ENCODE results near the gene BCL3. TPM values are rescaled to one million over a fixed set of nuclear protein-coding genes. Genes with fewer than 3 reads are reported as not detected.
"Not testable (repeated sequence)": the region's sequence is repeated elsewhere in the genome, so short reads cannot be mapped to it uniquely, and the experiment has no call there.

BCL3 gene
- total RNA-seq, 2 experiments from 2014 or later: 29.5 to 32.7 TPM

- ChIA-PET CTCF (interaction anchor here (1.5 to 4.4 kb wide), 2 partner anchors 14 to 44 kb away, joined by 5 to 36 read pairs; no protein-coding TSS in a partner anchor), POLR2A (interaction anchor here (0.7 to 1.4 kb wide), 2 partner anchors 14 to 18 kb away, joined by 3 to 5 read pairs; no protein-coding TSS in a partner anchor)
These were observed 19.0 kb downstream of the BCL3 start for GRCh38 chr19:44767295-44768180.

GRCh38 chr19:44770550-44771257 lies 22.2 kb downstream of the BCL3 start:
- ChIA-PET POLR2A (interaction anchor here (0.6 to 1.2 kb wide), 5 partner anchors 9 to 47 kb away, joined by 3 to 8 read pairs (median 5); no protein-coding TSS in a partner anchor), CTCF (interaction anchor here (0.5 to 6.5 kb wide), 34 partner anchors 9 to 179 kb away, joined by 3 to 211 read pairs (median 4); partner anchors contain the start of gene APOE)

- CTCF ChIA-PET: interaction anchor here (0.6 to 6.5 kb wide), 10 partner anchors 12 to 88 kb away, joined by 3 to 211 read pairs (median 5); no protein-coding TSS in a partner anchor
- POLR2A ChIA-PET: not testable (repeated sequence)
These were observed 23.6 kb downstream of the BCL3 start for GRCh38 chr19:44772144-44772543.

DNA sequence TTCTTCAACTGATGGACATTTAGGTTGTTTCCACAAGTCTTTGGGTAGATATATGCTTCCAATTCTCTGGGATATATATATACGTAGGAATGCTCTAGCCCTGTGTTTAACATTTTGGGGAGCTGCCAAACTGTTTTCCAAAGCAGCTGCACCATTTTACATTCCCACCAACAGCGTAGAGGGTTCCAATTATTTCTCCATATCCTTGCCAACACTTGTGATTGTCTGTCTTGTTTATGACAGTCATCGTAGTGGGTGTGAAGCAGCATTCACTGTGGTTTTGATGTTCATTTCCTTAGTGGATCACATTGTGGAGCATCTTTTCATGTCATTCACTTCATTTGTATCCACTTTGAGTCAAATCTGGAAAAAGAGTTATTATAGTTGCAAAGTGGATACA lies 24.5 kb downstream of the BCL3 start:
- CTCF ChIA-PET: interaction anchor here (0.9 to 6.5 kb wide), 6 partner anchors 12 to 116 kb away, joined by 3 to 211 read pairs (median 6); no protein-coding TSS in a partner anchor
- POLR2A ChIA-PET: no interaction called here

GRCh38 chr19:44775676-44776240 lies 27.2 kb downstream of the BCL3 start:
- ChIA-PET CTCF (interaction anchor here (1.1 to 6.5 kb wide), 3 partner anchors 51 to 119 kb away, joined by 3 to 211 read pairs (median 3); no protein-coding TSS in a partner anchor), POLR2A (no interaction called here)

- ChIA-PET CTCF (interaction anchor here (1.1 to 6.5 kb wide), 2 partner anchors 51 to 90 kb away, joined by 3 to 211 read pairs; no protein-coding TSS in a partner anchor), POLR2A (no interaction called here)
These were observed 28.0 kb downstream of the BCL3 start for GRCh38 chr19:44776402-44777096.

GRCh38 chr19:44777715-44778347 lies 29.3 kb downstream of the BCL3 start, which contains the start of gene CBLC:
Gene CBLC (plus strand): TSS chr19:44777890. CDS start chr19:44777932, 42 bp downstream.
- POLR2A ChIA-PET: no interaction called here
- CTCF ChIA-PET: no interaction called here

DNA sequence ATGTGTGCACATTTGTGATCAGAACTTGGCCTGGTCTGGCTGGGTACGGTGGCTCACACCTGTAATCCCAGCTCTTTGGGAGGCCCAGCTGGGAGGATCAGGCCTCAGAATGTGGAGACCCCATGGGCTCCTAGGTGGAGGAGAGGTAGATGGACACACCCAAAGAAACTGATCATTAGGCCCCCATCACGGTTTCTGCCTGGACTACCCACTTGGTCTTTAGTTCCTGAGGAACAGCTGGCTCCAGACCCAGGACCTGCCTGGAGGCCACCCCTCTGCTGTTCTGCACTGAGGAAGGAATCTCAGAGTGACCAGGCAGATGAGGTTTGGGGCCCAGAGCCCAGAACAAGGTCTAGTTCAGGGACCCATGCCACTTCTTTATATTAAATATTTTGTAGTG lies 30.6 kb downstream of the BCL3 start:
- POLR2A ChIA-PET: no interaction called here

GRCh38 chr19:44781694-44782093 lies 33.2 kb downstream of the BCL3 start:
- POLR2A ChIA-PET: not testable (repeated sequence)
- CTCF ChIA-PET: interaction anchor here (1.1 kb wide), 1 partner anchor 63 kb away, joined by 3 read pairs; no protein-coding TSS in a partner anchor

More for the DNA sequence above, 30.6 kb downstream of the BCL3 start:
- CTCF ChIA-PET: interaction anchor here (0.9 to 1.9 kb wide), 2 partner anchors 8 to 55 kb away, joined by 4 to 5 read pairs; no protein-coding TSS in a partner anchor

GRCh38 chr19:44782729-44783128 lies 34.2 kb downstream of the BCL3 start:
- POLR2A ChIA-PET: no interaction called here
- CTCF ChIA-PET: interaction anchor here (0.8 to 2.4 kb wide), 4 partner anchors 12 to 310 kb away, joined by 3 to 14 read pairs (median 4); partner anchors contain the start of gene PPP1R37

DNA sequence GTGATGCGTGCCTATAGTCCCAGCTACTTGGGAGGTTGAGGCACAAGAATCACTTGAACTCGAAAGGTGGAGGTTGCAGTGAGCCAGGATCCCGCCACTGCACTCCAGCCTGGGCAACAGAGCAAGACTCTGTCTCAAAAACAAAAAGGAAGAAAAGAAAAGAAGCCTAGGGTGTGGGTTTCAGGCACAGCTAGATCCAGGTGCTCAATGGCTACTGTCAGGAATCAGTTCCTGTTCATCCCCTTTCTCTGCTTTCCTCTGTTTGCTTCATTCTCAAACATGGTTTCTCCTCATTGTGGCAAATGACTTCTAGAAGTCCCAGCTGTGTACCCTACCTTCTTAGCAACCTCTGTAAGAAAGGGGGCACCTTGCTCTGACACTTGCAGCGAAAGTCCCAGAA lies 35.0 kb downstream of the BCL3 start:
- ChIA-PET POLR2A (no interaction called here), CTCF (interaction anchor here (0.7 to 2.4 kb wide), 13 partner anchors 9 to 309 kb away, joined by 3 to 14 read pairs (median 4); partner anchors contain the start of gene PPP1R37)

- ChIA-PET POLR2A (interaction anchor here (1.0 kb wide), 1 partner anchor 61 kb away, joined by 3 read pairs; no protein-coding TSS in a partner anchor), CTCF (interaction anchor here (1.4 to 2.4 kb wide), 4 partner anchors 11 to 60 kb away, joined by 3 to 14 read pairs (median 8); partner anchors contain the start of gene NECTIN2)
These were observed 36.8 kb downstream of the BCL3 start for GRCh38 chr19:44785271-44785670.

GRCh38 chr19:44785993-44786392 lies 37.5 kb downstream of the BCL3 start:
- CTCF ChIA-PET: interaction anchor here (0.6 to 1.9 kb wide), 3 partner anchors 58 to 97 kb away, joined by 3 to 5 read pairs (median 4); no protein-coding TSS in a partner anchor

GRCh38 chr19:44788971-44789370 lies 40.5 kb downstream of the BCL3 start:
- CTCF ChIA-PET: interaction anchor here (0.8 kb wide), 1 partner anchor 55 kb away, joined by 4 read pairs; no protein-coding TSS in a partner anchor
- POLR2A ChIA-PET: no interaction called here

More at GRCh38 chr19:44785993-44786392, 37.5 kb downstream of the BCL3 start:
- POLR2A ChIA-PET: no interaction called here

DNA sequence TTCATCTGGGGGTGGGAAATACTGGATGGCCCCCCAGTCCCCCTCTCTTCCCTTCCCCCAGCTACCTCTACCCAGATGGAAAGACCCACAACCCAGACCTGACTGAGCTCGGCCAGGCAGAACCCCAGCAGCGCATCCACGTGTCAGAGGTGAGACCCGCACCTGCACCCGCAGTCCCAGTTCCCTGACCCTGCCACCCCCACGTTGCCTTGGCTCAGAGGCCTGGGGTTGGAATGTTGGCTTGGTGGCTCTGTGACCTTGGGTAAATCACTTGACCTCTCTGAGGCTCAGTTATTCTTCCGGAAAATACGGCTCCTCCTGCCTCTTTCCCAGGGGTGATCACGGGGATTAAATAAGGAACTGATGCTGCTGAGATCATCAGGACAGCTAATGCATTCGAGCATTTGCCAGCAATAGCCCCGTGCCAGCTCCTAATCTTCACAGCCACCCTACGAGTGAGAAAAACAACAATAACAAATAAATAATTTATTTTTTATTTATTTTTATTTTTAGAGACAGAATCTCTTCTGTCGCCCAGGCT lies 41.5 kb downstream of the BCL3 start:
- CTCF ChIA-PET: interaction anchor here (0.8 kb wide), 1 partner anchor 54 kb away, joined by 4 read pairs; no protein-coding TSS in a partner anchor
- POLR2A ChIA-PET: no interaction called here

GRCh38 chr19:44792281-44792680 lies 43.8 kb downstream of the BCL3 start:
- POLR2A ChIA-PET: no interaction called here
- CTCF ChIA-PET: interaction anchor here (1.5 kb wide), 1 partner anchor 22 kb away, joined by 3 read pairs; no protein-coding TSS in a partner anchor

GRCh38 chr19:44794610-44795009 lies 46.1 kb downstream of the BCL3 start:
- ChIA-PET CTCF (no interaction called here), POLR2A (interaction anchor here (0.7 kb wide), 1 partner anchor 40 kb away, joined by 9 read pairs; no protein-coding TSS in a partner anchor)

Measured in activated CD8-positive, alpha-beta memory T cell treated with anti-CD3 and anti-CD28 coated beads for 36 hours (primary cell).